Cardiac fibroblast (primary cell): ENCODE data around the gene CACNB1.
A peak's percentile ranks its signal among the peaks of the same experiment; 100 is the strongest.

Source experiments
- DNase-seq, 2 donors: peaks; one replicate each; pipeline versions ENCODE4 v3.0.0 to v3.0.0-alpha.2; 2010; ENCODE audit warnings: low read depth in 2 of 2
- H3K4me3 ChIP-seq, 2 donors: replicated peaks in 1 of 2; 1 replicate in 1 of 2; 2 replicates in 1 of 2; pipeline ENCODE4 v1.5.1; 2011; ENCODE audit warnings: low read depth in 2 of 2, low read length in 2 of 2, mild to moderate bottlenecking in 2 of 2, moderate library complexity in 1 of 2
- TF ChIP-seq, protein P1 (sequence below): IDR thresholded peaks from one replicate; pipeline ENCODE4 v1.5.1; 2011; ENCODE audit warnings: low read depth, mild to moderate bottlenecking, low read length, inconsistent platforms

CACNB1 gene

GRCh38 chr17:39225308-39225958 is 28.0 kb upstream of the CACNB1 start, which contains the start of gene STAC2:
STAC2 (minus strand) TSS chr17:39225945; CDS start chr17:39225502, 443 bp downstream.
- no peak for DNase-seq
- TF ChIP-seq, protein P1, sequence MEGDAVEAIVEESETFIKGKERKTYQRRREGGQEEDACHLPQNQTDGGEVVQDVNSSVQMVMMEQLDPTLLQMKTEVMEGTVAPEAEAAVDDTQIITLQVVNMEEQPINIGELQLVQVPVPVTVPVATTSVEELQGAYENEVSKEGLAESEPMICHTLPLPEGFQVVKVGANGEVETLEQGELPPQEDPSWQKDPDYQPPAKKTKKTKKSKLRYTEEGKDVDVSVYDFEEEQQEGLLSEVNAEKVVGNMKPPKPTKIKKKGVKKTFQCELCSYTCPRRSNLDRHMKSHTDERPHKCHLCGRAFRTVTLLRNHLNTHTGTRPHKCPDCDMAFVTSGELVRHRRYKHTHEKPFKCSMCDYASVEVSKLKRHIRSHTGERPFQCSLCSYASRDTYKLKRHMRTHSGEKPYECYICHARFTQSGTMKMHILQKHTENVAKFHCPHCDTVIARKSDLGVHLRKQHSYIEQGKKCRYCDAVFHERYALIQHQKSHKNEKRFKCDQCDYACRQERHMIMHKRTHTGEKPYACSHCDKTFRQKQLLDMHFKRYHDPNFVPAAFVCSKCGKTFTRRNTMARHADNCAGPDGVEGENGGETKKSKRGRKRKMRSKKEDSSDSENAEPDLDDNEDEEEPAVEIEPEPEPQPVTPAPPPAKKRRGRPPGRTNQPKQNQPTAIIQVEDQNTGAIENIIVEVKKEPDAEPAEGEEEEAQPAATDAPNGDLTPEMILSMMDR = no peak
- peak within 1 kb of the TSS; percentile 36 to 42 for H3K4me3 ChIP-seq

DNA sequence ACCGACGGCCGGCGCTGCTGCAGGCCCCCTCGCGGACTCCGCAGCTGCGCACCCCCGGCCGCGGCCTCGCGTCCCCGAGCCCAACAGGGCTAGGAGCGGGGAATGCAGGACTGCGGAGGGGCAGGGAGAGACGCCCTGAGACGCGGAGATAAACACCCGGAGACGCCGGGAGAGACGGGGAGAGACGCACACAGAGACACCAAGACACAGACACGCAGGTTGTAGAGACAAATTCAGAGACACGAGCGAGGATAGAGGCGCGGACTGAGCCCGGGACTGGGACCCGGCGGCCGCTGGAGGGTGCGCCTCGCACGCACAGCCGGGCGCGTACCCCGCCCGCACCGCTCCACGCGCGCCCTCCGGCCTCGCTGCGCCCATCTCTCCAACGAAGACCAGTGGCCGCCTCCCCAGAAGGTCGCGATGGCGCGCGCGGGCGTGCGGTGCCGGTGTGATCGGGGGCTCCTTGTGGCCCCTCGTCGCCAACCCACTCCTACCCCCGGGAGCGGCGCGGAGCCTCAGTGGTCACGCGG is 27.4 kb upstream of the CACNB1 start:
- TF ChIP-seq, protein P1 = no peak
- DNase-seq = no peak
- H3K4me3 ChIP-seq = no peak overlapping the region

DNA sequence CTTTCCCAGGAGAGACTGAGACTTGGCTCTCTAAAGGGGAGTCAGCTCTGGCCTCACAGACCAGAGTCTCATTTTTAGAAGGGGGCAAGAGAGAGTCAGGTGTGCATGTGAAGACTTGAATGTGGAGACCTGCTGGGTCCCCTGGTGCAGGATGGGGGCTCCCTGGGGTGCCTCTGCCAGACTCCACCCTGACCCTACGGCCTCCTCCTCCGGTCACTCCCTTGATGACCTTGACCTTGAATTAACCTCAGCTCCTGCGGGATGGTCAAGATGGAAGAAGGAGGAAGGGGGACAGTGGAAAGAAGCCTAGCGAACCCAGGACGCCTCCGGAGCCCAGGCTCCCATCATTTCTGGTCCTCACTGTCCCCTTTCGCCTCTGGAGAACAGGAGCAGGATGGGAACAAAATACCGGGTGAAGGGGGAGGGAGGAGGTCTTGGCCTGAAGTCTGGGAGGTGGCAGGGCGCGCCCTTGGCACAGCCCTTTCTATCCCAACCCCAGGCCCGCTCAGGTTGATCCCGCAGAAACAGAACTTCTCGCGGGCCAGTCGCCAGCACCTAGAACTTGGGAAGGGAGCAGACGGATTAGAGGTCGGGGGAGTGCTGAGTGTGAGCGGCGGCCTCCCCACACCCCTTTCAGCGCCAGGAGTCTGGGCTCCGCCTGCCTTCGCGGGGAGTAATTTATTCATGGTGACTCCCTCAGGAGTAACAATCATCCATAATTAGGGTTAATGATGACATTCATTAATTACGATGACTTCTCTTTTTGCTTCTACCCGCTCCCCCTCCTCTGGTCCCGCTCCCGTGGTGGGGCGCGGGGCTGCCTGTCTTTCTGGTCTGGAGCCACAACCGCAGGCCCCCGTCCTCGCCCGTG is 26.7 kb upstream of the CACNB1 start:
- H3K4me3 ChIP-seq = no peak overlapping the region
- DNase-seq = no peak
- TF ChIP-seq, protein P1 = no peak

GRCh38 chr17:39222866-39223834 is 25.7 kb upstream of the CACNB1 start:
- no peak for DNase-seq
- TF ChIP-seq, protein P1 = no peak
- no peak overlapping the region for H3K4me3 ChIP-seq

- H3K4me3 ChIP-seq = no peak overlapping the region
- TF ChIP-seq, protein P1 = no peak
- DNase-seq = no peak
Observed at GRCh38 chr17:39222151-39222550, 24.7 kb upstream of the CACNB1 start.

- TF ChIP-seq, protein P1 = no peak
- DNase-seq = no peak
Observed at GRCh38 chr17:39221572-39221971, 24.1 kb upstream of the CACNB1 start.

More at GRCh38 chr17:39221572-39221971, 24.1 kb upstream of the CACNB1 start:
- no peak overlapping the region for H3K4me3 ChIP-seq
